ENCODE results near the gene GALNT18.
"Not testable (repeated sequence)": the region's sequence is repeated elsewhere in the genome, so short reads cannot be mapped to it uniquely, and the experiment has no call there.

- not testable (repeated sequence) for TF ChIP-seq CTCF (optimal IDR thresholded peaks at IDR 0.05 in 1 of 3, IDR thresholded peaks at IDR 0.05 in 1 of 3, conservative IDR thresholded peaks at IDR 0.05 in 1 of 3; ENCODE audit: extremely low read depth in 1 of 3, insufficient read depth in 2 of 3, low read length in 3 of 3); EZH2 (IDR thresholded peaks at IDR 0.05; ENCODE audit: low read length)
These were observed 174.2 kb downstream of the GALNT18 start for GRCh38 chr11:11447601-11448000.

Measured in keratinocyte (primary cell).